Liver (tissue), 9 donors: Measurements from ENCODE around the gene ANTXR1. TPM values are rescaled to one million over a fixed set of nuclear protein-coding genes. Genes with fewer than 3 reads are reported as not detected.

Source experiments
- DNase-seq: peaks from one replicate; pipeline ENCODE4 v3.0.0-alpha.2; 2017; ENCODE audit warnings: low spot score
- H3K27ac ChIP-seq, 2 donors: one replicate each; pipeline ENCODE4 v1.7.0; 2013; ENCODE audit warnings: inconsistent platforms in 2 of 2, low read length in 2 of 2, control low read depth in 1 of 2, low read depth in 1 of 2, mild to moderate bottlenecking in 1 of 2
- H3K27me3 ChIP-seq, 4 donors: one replicate each; pipeline versions ENCODE4 v1.6.1 to v1.7.0; 2013; ENCODE audit warnings: low read length in 3 of 4, inconsistent platforms in 1 of 4, mild to moderate bottlenecking in 1 of 4, moderate library complexity in 1 of 4; ENCODE audit not compliant: control insufficient read depth in 4 of 4, insufficient read depth in 4 of 4
- H3K36me3 ChIP-seq, 4 donors: one replicate each; pipeline versions ENCODE4 v1.6.1 to v1.7.0; 2013; ENCODE audit warnings: low read length in 3 of 4, mild to moderate bottlenecking in 3 of 4, low read depth in 1 of 4, moderate library complexity in 1 of 4; ENCODE audit not compliant: control insufficient read depth in 4 of 4, insufficient read depth in 3 of 4
- H3K4me1 ChIP-seq, 4 donors: one replicate each; pipeline versions ENCODE4 v1.6.1 to v1.7.0; 2013; ENCODE audit warnings: low read length in 3 of 4, mild to moderate bottlenecking in 3 of 4, moderate library complexity in 1 of 4; ENCODE audit not compliant: control insufficient read depth in 4 of 4, insufficient read depth in 4 of 4
- H3K4me3 ChIP-seq, 3 donors: one replicate each; pipeline versions ENCODE4 v1.6.1 to v1.7.0; 2013; ENCODE audit warnings: low read length in 3 of 3, control low read depth in 1 of 3, low read depth in 1 of 3, mild to moderate bottlenecking in 1 of 3
- H3K9ac ChIP-seq, 2 donors: one replicate each; pipeline ENCODE4 v1.7.0; 2013; ENCODE audit warnings: low read length in 2 of 2, mild to moderate bottlenecking in 2 of 2, moderate library complexity in 2 of 2, control low read depth in 1 of 2, low read depth in 1 of 2
- H3K9me3 ChIP-seq, 4 donors: one replicate each; pipeline versions ENCODE4 v1.6.1 to v1.7.0; 2013; ENCODE audit warnings: low read length in 3 of 4; ENCODE audit not compliant: control insufficient read depth in 4 of 4
- CTCF ChIP-seq: fragments of 150-350 bp; IDR thresholded peaks from 2 replicates; pipeline ENCODE4 v1.5.1; 2017; ENCODE audit warnings: improper control_type of control experiment, low read depth, low read length; ENCODE audit not compliant: missing input control
- EGR1 ChIP-seq, 2 donors: IDR thresholded peaks; 2 replicates each; pipeline ENCODE4 v1.6.1; 2016 to 2018; ENCODE audit warnings: antibody characterized with exemption in 2 of 2, low read depth in 2 of 2
- FOXA1 ChIP-seq: IDR thresholded peaks from 2 replicates; pipeline ENCODE4 v1.6.1; 2016; ENCODE audit warnings: antibody characterized with exemption
- FOXA2 ChIP-seq: IDR thresholded peaks from 2 replicates; pipeline ENCODE4 v1.6.1; 2016; ENCODE audit warnings: antibody characterized with exemption
- GABPA ChIP-seq, 2 donors: IDR thresholded peaks in 1 of 2; conservative IDR thresholded peaks in 1 of 2; 2 replicates each; pipeline ENCODE4 v1.6.1; 2016; ENCODE audit warnings: antibody characterized with exemption in 2 of 2, mild to moderate bottlenecking in 1 of 2, moderate library complexity in 1 of 2
- HNF4G ChIP-seq: IDR thresholded peaks from 2 replicates; pipeline ENCODE4 v1.6.1; 2016; ENCODE audit warnings: antibody characterized with exemption
- JUND ChIP-seq, 2 donors: IDR thresholded peaks; 2 replicates each; pipeline ENCODE4 v1.6.1; 2016; ENCODE audit warnings: antibody characterized with exemption in 2 of 2
- MAX ChIP-seq: IDR thresholded peaks from 2 replicates; pipeline ENCODE4 v1.6.1; 2016; ENCODE audit warnings: antibody characterized with exemption
- NR2F2 ChIP-seq: IDR thresholded peaks from 2 replicates; pipeline ENCODE4 v1.6.1; 2016; ENCODE audit warnings: antibody characterized with exemption
- RAD21 ChIP-seq, 2 donors: IDR thresholded peaks; 2 replicates each; pipeline ENCODE4 v1.6.1; 2016; ENCODE audit warnings: antibody characterized with exemption in 2 of 2, mild to moderate bottlenecking in 2 of 2
- RXRA ChIP-seq, 2 donors: IDR thresholded peaks; 2 replicates each; pipeline ENCODE4 v1.6.1; 2017 to 2018; ENCODE audit warnings: antibody characterized with exemption in 2 of 2, mild to moderate bottlenecking in 1 of 2
- SP1 ChIP-seq: IDR thresholded peaks from 2 replicates; pipeline ENCODE4 v1.6.1; 2018; ENCODE audit warnings: antibody characterized with exemption, mild to moderate bottlenecking
- TAF1 ChIP-seq: conservative IDR thresholded peaks from 2 replicates; pipeline ENCODE4 v1.6.1; 2016; ENCODE audit warnings: antibody characterized with exemption, mild to moderate bottlenecking
- YY1 ChIP-seq: IDR thresholded peaks from 2 replicates; pipeline ENCODE4 v1.6.1; 2016; ENCODE audit warnings: antibody characterized with exemption, mild to moderate bottlenecking
- ZBTB33 ChIP-seq: IDR thresholded peaks from 2 replicates; pipeline ENCODE4 v1.6.1; 2016; ENCODE audit warnings: antibody characterized with exemption
- WGBS: extraction: QIAGEN DNeasy Blood & Tissue Kit; methylation state at CpG from one replicate; pipeline ENCODE4 v1.1.7; 2013; 5-methylcytosine and 5-hydroxymethylcytosine counted together
- polyA plus RNA-seq, 2 donors: library from polyadenylated mRNA; stranded (reverse) in 1 of 2; unstranded in 1 of 2; fragments of 200-250 nt in 1 of 2; fragments of >200 nt in 1 of 2; fragmentation: Nextera tagmentation in 1 of 2; extraction: Ambion mirVana in 1 of 2; gene quantifications; one replicate each; pipeline versions ENCODE4 v1.2.1 to v1.2.3, GENCODE V29; 2013 to 2015
- total RNA-seq, 2 donors: library from RNA; depleted of rRNA; stranded (reverse); fragments of >200 nt; gene quantifications; one replicate each; pipeline ENCODE4 v1.2.3, GENCODE V29; 2014
- TF ChIP-seq, protein P1 (sequence below): IDR thresholded peaks from 2 replicates; pipeline ENCODE4 v1.6.1; 2016; ENCODE audit warnings: antibody characterized with exemption, mild to moderate bottlenecking
- TF ChIP-seq, protein P2 (sequence below): IDR thresholded peaks from 2 replicates; pipeline ENCODE4 v1.6.1; 2016; ENCODE audit warnings: antibody characterized with exemption
- donor health status: healthy.
- donor health status: healthy.
- donor health status: healthy.
- donor health status: healthy.
- donor health status: healthy.

The ANTXR1 gene
- total and polyA plus RNA-seq, 4 donors, result 0.60 to 3.6 (median 1.8) TPM

GRCh38 chr2:69237070-69237670 lies 224.2 kb downstream of the ANTXR1 start:
- Histone ChIP-seq H3K4me1 (no peaks in the 10 kb centered on the region), H3K36me3 (no peaks in the 10 kb centered on the region), H3K4me3 (no peak overlapping the region), H3K9ac (no peak overlapping the region), H3K27ac (no peak overlapping the region), H3K9me3 (no peaks in the 10 kb centered on the region), H3K27me3 (no peaks in the 10 kb centered on the region)
- whole genome bisulfite sequencing, result 63% methylated on average over 6 of the region's 6 CpGs
- TF ChIP-seq YY1 (no peak), FOXA1 (no peak)
- no peak for DNase-seq

DNA sequence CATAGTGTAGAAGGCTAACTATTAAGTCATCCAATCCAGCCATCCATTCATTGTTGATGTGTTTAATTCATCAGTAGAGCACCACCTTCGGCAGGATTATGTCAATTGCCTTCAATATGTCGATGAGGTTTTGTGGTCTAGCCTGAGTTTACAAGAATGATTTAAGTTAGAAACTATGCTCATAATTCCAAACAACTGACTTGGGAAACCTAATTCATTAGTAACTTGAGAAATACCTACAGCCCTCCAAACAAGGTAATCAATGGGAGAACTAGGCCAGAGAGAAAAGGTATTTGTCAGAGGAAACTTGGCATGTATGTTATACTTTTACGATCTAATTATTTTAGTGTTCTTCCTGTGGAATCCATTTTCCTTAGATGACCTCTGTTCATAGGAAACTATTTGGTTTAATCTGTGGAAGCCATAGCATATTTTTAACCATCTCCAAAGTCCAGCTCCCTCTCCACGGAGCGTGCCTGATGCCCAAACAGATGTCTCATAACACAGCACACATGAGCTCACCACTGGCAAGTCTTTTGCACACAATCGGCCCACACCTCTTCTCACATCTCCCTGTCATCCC lies 225.6 kb downstream of the ANTXR1 start:
- DNase-seq, result no peak
- no peaks in the 10 kb centered on the region for H3K9me3 ChIP-seq
- H3K27ac ChIP-seq, result no peak overlapping the region
- no peak for TF ChIP-seq FOXA2
- TF ChIP-seq HNF4G, result no peak
- no peak for TF ChIP-seq RXRA (IDR thresholded peaks at IDR 0.05)
- TF ChIP-seq MAX, result no peak
- no peak for TF ChIP-seq SP1
- TF ChIP-seq FOXA1, result no peak
- TF ChIP-seq RAD21 (IDR thresholded peaks at IDR 0.05), result no peak
- TF ChIP-seq, protein P1, sequence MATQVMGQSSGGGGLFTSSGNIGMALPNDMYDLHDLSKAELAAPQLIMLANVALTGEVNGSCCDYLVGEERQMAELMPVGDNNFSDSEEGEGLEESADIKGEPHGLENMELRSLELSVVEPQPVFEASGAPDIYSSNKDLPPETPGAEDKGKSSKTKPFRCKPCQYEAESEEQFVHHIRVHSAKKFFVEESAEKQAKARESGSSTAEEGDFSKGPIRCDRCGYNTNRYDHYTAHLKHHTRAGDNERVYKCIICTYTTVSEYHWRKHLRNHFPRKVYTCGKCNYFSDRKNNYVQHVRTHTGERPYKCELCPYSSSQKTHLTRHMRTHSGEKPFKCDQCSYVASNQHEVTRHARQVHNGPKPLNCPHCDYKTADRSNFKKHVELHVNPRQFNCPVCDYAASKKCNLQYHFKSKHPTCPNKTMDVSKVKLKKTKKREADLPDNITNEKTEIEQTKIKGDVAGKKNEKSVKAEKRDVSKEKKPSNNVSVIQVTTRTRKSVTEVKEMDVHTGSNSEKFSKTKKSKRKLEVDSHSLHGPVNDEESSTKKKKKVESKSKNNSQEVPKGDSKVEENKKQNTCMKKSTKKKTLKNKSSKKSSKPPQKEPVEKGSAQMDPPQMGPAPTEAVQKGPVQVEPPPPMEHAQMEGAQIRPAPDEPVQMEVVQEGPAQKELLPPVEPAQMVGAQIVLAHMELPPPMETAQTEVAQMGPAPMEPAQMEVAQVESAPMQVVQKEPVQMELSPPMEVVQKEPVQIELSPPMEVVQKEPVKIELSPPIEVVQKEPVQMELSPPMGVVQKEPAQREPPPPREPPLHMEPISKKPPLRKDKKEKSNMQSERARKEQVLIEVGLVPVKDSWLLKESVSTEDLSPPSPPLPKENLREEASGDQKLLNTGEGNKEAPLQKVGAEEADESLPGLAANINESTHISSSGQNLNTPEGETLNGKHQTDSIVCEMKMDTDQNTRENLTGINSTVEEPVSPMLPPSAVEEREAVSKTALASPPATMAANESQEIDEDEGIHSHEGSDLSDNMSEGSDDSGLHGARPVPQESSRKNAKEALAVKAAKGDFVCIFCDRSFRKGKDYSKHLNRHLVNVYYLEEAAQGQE, result no peak
- TF ChIP-seq ZBTB33, result no peak
- no peak for TF ChIP-seq CTCF
- TF ChIP-seq GABPA (IDR thresholded peaks at IDR 0.05 in 1 of 2, conservative IDR thresholded peaks at IDR 0.05 in 1 of 2), result no peak
- TF ChIP-seq YY1, result no peak
- no peak for TF ChIP-seq EGR1 (IDR thresholded peaks at IDR 0.05; ENCODE audit: low read depth in 2 of 2)
- TF ChIP-seq NR2F2, result no peak
- TF ChIP-seq, protein P2, sequence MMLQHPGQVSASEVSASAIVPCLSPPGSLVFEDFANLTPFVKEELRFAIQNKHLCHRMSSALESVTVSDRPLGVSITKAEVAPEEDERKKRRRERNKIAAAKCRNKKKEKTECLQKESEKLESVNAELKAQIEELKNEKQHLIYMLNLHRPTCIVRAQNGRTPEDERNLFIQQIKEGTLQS, result no peak
- no peak for TF ChIP-seq JUND (IDR thresholded peaks at IDR 0.05)
- no peak for TF ChIP-seq TAF1
- H3K4me3 ChIP-seq, result no peak overlapping the region
- H3K36me3 ChIP-seq, result no peaks in the 10 kb centered on the region
- WGBS, result 84% methylated on average over 6 of the region's 6 CpGs
- H3K9ac ChIP-seq, result no peak overlapping the region
- no peaks in the 10 kb centered on the region for H3K27me3 ChIP-seq
- no peaks in the 10 kb centered on the region for H3K4me1 ChIP-seq
